Measurements from ENCODE around the gene S100Z.

Gene S100Z

GRCh38 chr5:76918539-76918938 lies 68.7 kb downstream of the S100Z start:
- TF ChIP-seq CTCF (IDR thresholded peaks at IDR 0.05; ENCODE audit: insufficient read depth, low read depth, low read length, missing control alignments), result no peak
- no peak overlapping the region for H3K4me3 ChIP-seq (ENCODE audit: low read length)
- no peak for DNase-seq (ENCODE audit: low read depth)

DNA sequence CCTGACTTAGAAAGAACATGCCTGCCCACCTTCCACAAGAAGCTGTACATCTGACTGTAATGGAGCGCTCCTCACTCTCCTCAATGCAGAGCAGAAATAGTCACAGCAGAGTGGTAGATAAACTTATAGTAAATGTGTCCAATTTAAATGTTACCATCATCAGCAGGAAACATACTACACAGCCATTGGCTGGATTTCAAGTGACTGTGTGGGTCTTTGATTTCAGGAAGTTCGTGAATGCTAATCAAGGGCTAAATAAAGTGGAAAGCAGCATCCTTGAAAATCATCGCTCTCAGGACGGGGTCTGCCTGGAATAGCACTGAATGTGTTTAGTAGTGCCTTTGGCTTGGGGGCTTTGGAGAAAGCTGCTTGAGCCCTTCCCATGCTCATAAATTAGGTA lies 70.7 kb downstream of the S100Z start:
- TF ChIP-seq CTCF (IDR thresholded peaks at IDR 0.05; ENCODE audit: insufficient read depth, low read depth, low read length, missing control alignments), result no peak
- no peak for DNase-seq (ENCODE audit: low read depth)
- H3K4me3 ChIP-seq (ENCODE audit: low read length), result no peak overlapping the region

DNA sequence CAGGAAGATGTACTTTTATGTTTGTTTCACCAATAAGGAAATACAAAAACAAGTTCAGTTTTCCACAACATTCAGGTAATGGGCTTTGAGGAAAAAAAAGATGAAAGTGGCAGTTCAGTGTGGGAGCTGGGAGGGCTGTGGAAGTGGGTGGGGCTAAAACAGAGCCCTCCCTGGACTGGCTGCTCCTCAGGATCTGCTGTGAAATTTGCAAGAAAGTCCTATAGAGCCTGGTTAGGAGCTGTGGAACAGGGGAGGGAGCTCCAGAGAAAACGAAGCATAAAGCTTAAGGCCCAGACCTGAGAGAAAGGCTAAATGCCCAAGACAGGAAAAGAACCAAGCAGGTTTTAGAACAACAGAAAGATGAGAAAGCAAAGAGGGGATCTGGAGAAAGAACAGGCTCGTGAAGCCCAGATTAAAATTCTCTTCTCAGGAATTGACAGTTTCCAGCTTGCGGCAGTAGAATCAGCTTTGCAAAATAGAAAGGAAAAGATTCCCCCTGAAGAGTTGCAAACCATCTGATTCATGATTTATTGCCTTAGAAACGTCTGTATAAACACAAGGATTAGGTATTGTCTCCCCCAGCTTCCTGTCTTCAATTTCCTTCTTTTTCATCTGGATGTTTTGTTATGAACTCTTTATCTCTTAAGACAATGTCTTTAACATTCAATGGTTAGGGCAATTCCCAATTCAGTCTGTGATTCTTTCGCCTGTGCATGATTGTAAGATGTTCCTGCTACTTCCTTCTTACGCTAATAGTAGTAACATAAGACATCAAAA lies 76.7 kb downstream of the S100Z start:
- no peak overlapping the region for H3K4me3 ChIP-seq (ENCODE audit: low read length)
- DNase-seq (ENCODE audit: low read depth), result no peak
- TF ChIP-seq CTCF (IDR thresholded peaks at IDR 0.05; ENCODE audit: insufficient read depth, low read depth, low read length, missing control alignments), result no peak

GRCh38 chr5:76927961-76928360 lies 78.1 kb downstream of the S100Z start:
- H3K4me3 ChIP-seq (ENCODE audit: low read length), result no peak overlapping the region
- DNase-seq (ENCODE audit: low read depth), result no peak
- TF ChIP-seq CTCF (IDR thresholded peaks at IDR 0.05; ENCODE audit: insufficient read depth, low read depth, low read length, missing control alignments), result no peak

- H3K4me3 ChIP-seq (ENCODE audit: low read length), result no peak overlapping the region
- TF ChIP-seq CTCF (IDR thresholded peaks at IDR 0.05; ENCODE audit: insufficient read depth, low read depth, low read length, missing control alignments), result no peak
- no peak for DNase-seq (ENCODE audit: low read depth)
These were observed 80.3 kb downstream of the S100Z start for GRCh38 chr5:76930083-76930482.

DNA sequence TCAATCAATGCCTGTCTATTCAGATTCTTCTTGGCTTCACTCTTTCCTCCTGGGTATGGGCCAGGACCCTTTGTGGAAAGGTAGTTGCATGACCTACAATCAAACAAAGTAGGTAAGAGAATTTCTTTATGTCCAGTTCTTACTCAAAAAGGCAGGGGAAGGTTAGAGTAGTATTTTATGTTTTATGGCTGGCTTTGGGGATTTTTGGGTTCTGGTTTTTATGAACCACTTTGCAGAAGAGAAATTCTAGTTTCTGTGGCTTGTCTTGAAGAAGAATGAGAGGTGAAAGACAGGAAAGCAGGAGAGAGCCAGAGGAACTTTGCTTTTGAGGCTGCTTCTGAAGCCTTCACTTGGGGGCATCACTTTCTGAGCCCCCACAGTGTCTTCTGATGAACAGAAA lies 88.4 kb downstream of the S100Z start:
- DNase-seq (ENCODE audit: low read depth), result no peak
- no peak overlapping the region for H3K4me3 ChIP-seq (ENCODE audit: low read length)
- TF ChIP-seq CTCF (IDR thresholded peaks at IDR 0.05; ENCODE audit: insufficient read depth, low read depth, low read length, missing control alignments), result no peak

- DNase-seq (ENCODE audit: low read depth), result peak; percentile 16
- no peak overlapping the region for H3K4me3 ChIP-seq (ENCODE audit: low read length)
- TF ChIP-seq CTCF (IDR thresholded peaks at IDR 0.05; ENCODE audit: insufficient read depth, low read depth, low read length, missing control alignments), result no peak
These were observed 91.2 kb downstream of the S100Z start for GRCh38 chr5:76941000-76941399.
